ENCODE results near the gene HS6ST2. TPM values are rescaled to one million over a fixed set of nuclear protein-coding genes. Genes with fewer than 3 reads are reported as not detected.

HS6ST2 gene
- total and polyA plus RNA-seq, 10 of the 15 experiments (the other 5 are each of a cell fraction or from before 2014, with no cell fraction given), result not detected

- intact Hi-C loops (cut with micrococcal nuclease; ENCODE audit: unreplicated experiment) (no loop called here), in situ Hi-C loops (cut with MboI) (no loop called here)
- ChIA-PET POLR2A (no interaction called here), CTCF (no interaction called here), SMC1A (ENCODE audit: uncharacterized antibody, unreplicated experiment) (interaction anchor here (1.2 kb wide), 1 partner anchor 874 kb away, joined by 3 read pairs; no protein-coding TSS in a partner anchor), RAD21 (ENCODE audit: unreplicated experiment) (no interaction called here)
- peaks cover 1% of the 10 kb centered on the region; the same call in 1 of the 3 replicates for H3K9me3 ChIP-seq (replicated peaks; ENCODE audit: control insufficient read depth, insufficient read depth, low read length)
- H3K4me2 ChIP-seq (ENCODE audit: control insufficient read depth, insufficient read depth), result no peak overlapping the region
- no peak overlapping the region for H3K27ac ChIP-seq (ENCODE audit: control insufficient read depth, insufficient read depth)
- H4K20me1 ChIP-seq (ENCODE audit: control insufficient read depth, insufficient read depth), result no peaks in the 10 kb centered on the region
- 35% methylated on average over 3 of the region's 3 CpGs for WGBS (ENCODE audit: insufficient coverage, insufficient replicate concordance, low lambda C conversion rate, missing lambda C conversion rate)
- no peak overlapping the region for H3K4me3 ChIP-seq
- FAIRE-seq (no peak), ATAC-seq (no peak), DNase-seq (ENCODE audit: low read depth, low spot score) (no peak)
- TF ChIP-seq RAD21 (IDR thresholded peaks at IDR 0.05; ENCODE audit: insufficient read depth, low read depth, low read length) (0 out of 2 replicates have a peak, but pooled peaks have one; percentile 11), PBX3 (IDR thresholded peaks at IDR 0.05; ENCODE audit: insufficient replicate concordance, low read depth, low read length) (no peak), CTCF (IDR thresholded peaks at IDR 0.05 in 2 of 3, conservative IDR thresholded peaks at IDR 0.05 in 1 of 3; ENCODE audit: control insufficient read depth in 2 of 3, extremely low read depth in 1 of 3, insufficient read depth in 1 of 3, low read depth in 3 of 3, low read length in 3 of 3) (peak in 2 of 3 experiments; percentile 9 to 37; a peak in 3 of 6 replicates), SUZ12 (IDR thresholded peaks at IDR 0.05; ENCODE audit: unreplicated experiment) (no peak)
- no peaks in the 10 kb centered on the region for H3K4me1 ChIP-seq (ENCODE audit: control insufficient read depth, insufficient read depth, low read length)
- no TSS peak for BruUV-seq (replicated peaks)
- H3K36me3 ChIP-seq (ENCODE audit: control insufficient read depth in 2 of 2, insufficient read depth in 2 of 2, low read length in 1 of 2), result no peaks in the 10 kb centered on the region
- no peak overlapping the region for H2AFZ ChIP-seq (ENCODE audit: control insufficient read depth, low read depth, low read length)
- no peaks in the 10 kb centered on the region for H3K79me2 ChIP-seq (ENCODE audit: control insufficient read depth, insufficient read depth, low read length)
- no peaks in the 10 kb centered on the region for H3K27me3 ChIP-seq (replicated peaks in 1 of 2; ENCODE audit: control insufficient read depth in 2 of 2, insufficient read depth in 2 of 2, low read length in 1 of 2)
- no peak overlapping the region for H3K9ac ChIP-seq (ENCODE audit: control insufficient read depth, insufficient read depth, low read length)
Observed at GRCh38 chrX:132716006-132716405, 242.4 kb downstream of the HS6ST2 start.

Measured in GM12878 (cell line).